ENCODE measurements around the gene ZNF473. TPM values are rescaled to one million over a fixed set of nuclear protein-coding genes. Genes with fewer than 3 reads are reported as not detected.

ZNF473 gene
- total RNA-seq, 1 donor from 2014 or later = 10.2 TPM

DNA sequence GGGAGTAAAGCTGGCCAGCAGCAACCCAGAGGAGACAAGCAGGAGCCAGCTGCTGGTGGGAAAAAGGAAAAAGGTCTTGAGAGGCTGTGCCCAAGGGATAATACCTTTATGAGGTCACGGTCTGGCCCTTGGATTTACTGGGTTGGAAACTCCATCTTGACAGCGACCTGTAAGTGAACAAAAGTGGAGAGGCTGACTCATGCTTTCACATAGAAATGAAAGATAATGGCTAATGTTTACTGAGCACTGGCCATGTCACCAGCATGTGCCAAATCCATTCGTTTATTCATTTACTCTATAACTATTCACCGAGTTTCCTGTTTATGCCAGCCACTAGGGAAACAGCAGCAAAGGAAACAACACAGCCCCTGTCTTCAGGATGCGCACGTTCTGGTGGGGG lies 5.3 kb upstream of the ZNF473 start:
- H3K4me3 ChIP-seq (ENCODE audit: low read depth, low read length) = no peak overlapping the region
- peaks cover 1% of the 10 kb centered on the region for H3K36me3 ChIP-seq (ENCODE audit: control insufficient read depth, insufficient read depth, low read length)
- no peaks in the 10 kb centered on the region for H3K27me3 ChIP-seq (ENCODE audit: control insufficient read depth, insufficient read depth, low read length)
- DNase-seq (ENCODE audit: low read depth) = no peak
- TF ChIP-seq, protein P1, sequence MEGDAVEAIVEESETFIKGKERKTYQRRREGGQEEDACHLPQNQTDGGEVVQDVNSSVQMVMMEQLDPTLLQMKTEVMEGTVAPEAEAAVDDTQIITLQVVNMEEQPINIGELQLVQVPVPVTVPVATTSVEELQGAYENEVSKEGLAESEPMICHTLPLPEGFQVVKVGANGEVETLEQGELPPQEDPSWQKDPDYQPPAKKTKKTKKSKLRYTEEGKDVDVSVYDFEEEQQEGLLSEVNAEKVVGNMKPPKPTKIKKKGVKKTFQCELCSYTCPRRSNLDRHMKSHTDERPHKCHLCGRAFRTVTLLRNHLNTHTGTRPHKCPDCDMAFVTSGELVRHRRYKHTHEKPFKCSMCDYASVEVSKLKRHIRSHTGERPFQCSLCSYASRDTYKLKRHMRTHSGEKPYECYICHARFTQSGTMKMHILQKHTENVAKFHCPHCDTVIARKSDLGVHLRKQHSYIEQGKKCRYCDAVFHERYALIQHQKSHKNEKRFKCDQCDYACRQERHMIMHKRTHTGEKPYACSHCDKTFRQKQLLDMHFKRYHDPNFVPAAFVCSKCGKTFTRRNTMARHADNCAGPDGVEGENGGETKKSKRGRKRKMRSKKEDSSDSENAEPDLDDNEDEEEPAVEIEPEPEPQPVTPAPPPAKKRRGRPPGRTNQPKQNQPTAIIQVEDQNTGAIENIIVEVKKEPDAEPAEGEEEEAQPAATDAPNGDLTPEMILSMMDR (IDR thresholded peaks at IDR 0.05; ENCODE audit: insufficient read depth, low read length, poor library complexity, severe bottlenecking) = no peak

DNA sequence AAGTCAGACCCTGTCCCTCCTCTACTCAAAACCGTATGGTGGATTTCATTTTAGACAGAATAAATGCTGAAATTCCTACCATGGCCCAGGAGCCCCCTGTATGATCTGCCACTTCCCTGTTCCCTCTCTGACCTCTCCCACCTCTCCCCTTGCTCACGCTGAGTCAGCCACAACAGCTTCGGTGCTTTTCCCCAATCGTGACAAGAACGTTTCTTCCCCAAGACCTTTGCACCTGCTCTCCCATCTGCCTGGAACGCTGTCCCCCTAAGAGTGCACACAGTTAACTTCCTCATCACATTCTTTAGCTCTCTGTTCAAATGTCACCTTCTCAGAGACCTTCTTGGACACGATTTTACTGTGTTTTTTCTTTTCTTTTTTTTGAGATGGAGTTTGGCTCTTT lies 3.0 kb upstream of the ZNF473 start:
- Histone ChIP-seq H3K27me3 (ENCODE audit: control insufficient read depth, insufficient read depth, low read length) (no peaks in the 10 kb centered on the region), H3K4me3 (ENCODE audit: low read depth, low read length) (no peak overlapping the region), H3K36me3 (ENCODE audit: control insufficient read depth, insufficient read depth, low read length) (no peaks in the 10 kb centered on the region)
- no peak for DNase-seq (ENCODE audit: low read depth)
- TF ChIP-seq, protein P1 (IDR thresholded peaks at IDR 0.05; ENCODE audit: insufficient read depth, low read length, poor library complexity, severe bottlenecking) = no peak

- no peaks in the 10 kb centered on the region for H3K27me3 ChIP-seq (ENCODE audit: control insufficient read depth, insufficient read depth, low read length)
- H3K4me3 ChIP-seq (ENCODE audit: low read depth, low read length) = peak overlapping the region; percentile 96
- DNase-seq (ENCODE audit: low read depth) = no peak
- TF ChIP-seq, protein P1 (IDR thresholded peaks at IDR 0.05; ENCODE audit: insufficient read depth, low read length, poor library complexity, severe bottlenecking) = no peak
- no peaks in the 10 kb centered on the region for H3K36me3 ChIP-seq (ENCODE audit: control insufficient read depth, insufficient read depth, low read length)
These were observed 1.1 kb upstream of the ZNF473 start for GRCh38 chr19:50024719-50025021.

GRCh38 chr19:50025022-50025793 lies 597 bp upstream of the ZNF473 start, which contains the start of gene VRK3:
TSS of gene VRK3 (minus strand) at chr19:50025372. CDS start at chr19:50016162, 9,210 bp downstream.
- H3K27me3 ChIP-seq (ENCODE audit: control insufficient read depth, insufficient read depth, low read length) = no peaks in the 10 kb centered on the region
- H3K36me3 ChIP-seq (ENCODE audit: control insufficient read depth, insufficient read depth, low read length) = no peaks in the 10 kb centered on the region
- peak; percentile 98 for DNase-seq (ENCODE audit: low read depth)
- TF ChIP-seq, protein P1 (IDR thresholded peaks at IDR 0.05; ENCODE audit: insufficient read depth, low read length, poor library complexity, severe bottlenecking) = no peak
- H3K4me3 ChIP-seq (ENCODE audit: low read depth, low read length) = peak within 1 kb of the TSS; percentile 96

DNA sequence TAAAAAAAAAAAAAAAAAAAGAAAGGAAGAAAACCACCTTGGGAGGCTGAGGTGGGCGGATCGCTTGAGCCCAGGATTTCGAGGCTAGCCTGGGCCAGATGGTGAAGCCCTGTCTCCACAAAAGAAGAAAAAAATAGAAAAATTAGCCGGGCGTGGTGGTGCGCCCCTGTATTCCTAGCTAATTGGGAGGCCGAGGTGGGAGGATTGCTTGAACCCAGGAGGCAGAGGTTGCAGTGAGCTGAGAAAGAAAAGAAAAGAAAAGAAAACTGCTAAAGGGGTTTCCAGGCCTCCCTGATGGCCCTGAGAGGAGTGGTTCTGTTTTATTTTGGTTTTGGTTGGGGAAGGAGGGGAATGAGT lies 723 bp downstream of the ZNF473 start:
- H3K27me3 ChIP-seq (ENCODE audit: control insufficient read depth, insufficient read depth, low read length) = no peaks in the 10 kb centered on the region
- TF ChIP-seq, protein P1 (IDR thresholded peaks at IDR 0.05; ENCODE audit: insufficient read depth, low read length, poor library complexity, severe bottlenecking) = no peak
- no peak for DNase-seq (ENCODE audit: low read depth)
- H3K36me3 ChIP-seq (ENCODE audit: control insufficient read depth, insufficient read depth, low read length) = no peaks in the 10 kb centered on the region
- peak overlapping the region; percentile 67 for H3K4me3 ChIP-seq (ENCODE audit: low read depth, low read length)

DNA sequence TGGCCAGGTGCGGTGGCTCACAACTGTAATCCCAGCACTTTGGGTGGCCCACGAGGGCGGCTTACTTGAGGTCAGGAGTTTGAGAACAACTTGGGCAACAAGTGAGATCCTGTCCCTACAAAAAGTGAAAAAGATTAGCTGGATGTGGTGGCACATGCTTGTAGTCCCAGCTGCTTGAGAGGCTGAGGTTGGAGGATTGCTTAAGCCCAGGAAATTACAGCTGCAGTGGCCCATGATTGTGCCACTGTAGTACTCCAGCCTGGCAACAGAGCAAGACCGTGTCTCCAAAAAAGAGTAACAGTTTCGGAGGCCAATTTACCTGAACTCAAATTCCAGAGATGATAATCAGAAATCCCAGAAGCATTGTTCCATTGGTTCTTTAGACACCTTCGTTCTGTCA lies 4.4 kb downstream of the ZNF473 start:
- TF ChIP-seq, protein P1 (IDR thresholded peaks at IDR 0.05; ENCODE audit: insufficient read depth, low read length, poor library complexity, severe bottlenecking) = no peak
- Histone ChIP-seq H3K36me3 (ENCODE audit: control insufficient read depth, insufficient read depth, low read length) (peaks cover 4% of the 10 kb centered on the region), H3K27me3 (ENCODE audit: control insufficient read depth, insufficient read depth, low read length) (no peaks in the 10 kb centered on the region), H3K4me3 (ENCODE audit: low read depth, low read length) (no peak overlapping the region)
- DNase-seq (ENCODE audit: low read depth) = no peak

Data from kidney epithelial cell (primary cell).